OCI-LY3 (cell line): ENCODE measurements around the gene PLPPR3.

Source experiments
- H2AFZ ChIP-seq: fragments of 200-600, 300-600 bp; shearing (Covaris generic); 2 replicates; pipeline ENCODE4 v1.6.0; 2014; ENCODE audit warnings: antibody characterized with exemption, low read depth, low read length
- H3K27ac ChIP-seq: fragments of 200-600, 300-600 bp; sonication (generic); 2 replicates; pipeline ENCODE4 v1.5.1; 2014; ENCODE audit warnings: mild to moderate bottlenecking, low read length, moderate library complexity, mixed read lengths
- H3K27me3 ChIP-seq: fragments of 200-600, 300-600 bp; sonication (generic); 2 replicates; pipeline ENCODE4 v1.6.1; 2014; ENCODE audit warnings: low read depth, low read length, mixed read lengths
- H3K36me3 ChIP-seq: fragments of 200-600, 300-600 bp; sonication (generic); replicated peaks from 2 replicates; pipeline ENCODE3; 2014; ENCODE audit warnings: low read depth, low read length, mixed read lengths
- H3K4me1 ChIP-seq: fragments of 300-600, 200-600 bp; sonication (generic); 2 replicates; pipeline ENCODE4 v1.6.1; 2014; ENCODE audit warnings: low read length, mixed read lengths
- H3K4me2 ChIP-seq: fragments of 200-600, 300-600 bp; sonication (generic); 2 replicates; pipeline ENCODE4 v1.6.1; 2014; ENCODE audit warnings: low read length, mixed read lengths
- H3K4me3 ChIP-seq: fragments of 300-600, 200-600 bp; sonication (generic); 2 replicates; pipeline ENCODE4 v1.5.1; 2014; ENCODE audit warnings: antibody characterized with exemption, mild to moderate bottlenecking, low read length, moderate library complexity
- H3K79me2 ChIP-seq: fragments of 300-600, 200-600 bp; shearing (Covaris generic); 2 replicates; pipeline ENCODE4 v1.6.1; 2014; ENCODE audit warnings: mild to moderate bottlenecking, low read length, mixed read lengths
- H3K9ac ChIP-seq: fragments of 300-600, 200-600 bp; shearing (Covaris generic); 2 replicates; pipeline ENCODE4 v1.6.0; 2014; ENCODE audit warnings: mild to moderate bottlenecking, low read length, moderate library complexity
- H3K9me3 ChIP-seq: fragments of 200-600, 300-600 bp; shearing (Covaris generic); 2 replicates; pipeline ENCODE4 v1.6.1; 2014; ENCODE audit warnings: low read length, mixed read lengths; ENCODE audit not compliant: insufficient read depth
- H4K20me1 ChIP-seq: fragments of 200-600, 300-600 bp; sonication (generic); 2 replicates; pipeline ENCODE4 v1.6.1; 2016; ENCODE audit warnings: low read length, mixed read lengths; ENCODE audit not compliant: insufficient read depth
- CTCF ChIP-seq: fragments of 200-600, 300-600 bp; sonication (generic); IDR thresholded peaks from 2 replicates; pipeline ENCODE4 v1.5.1; 2014; ENCODE audit warnings: antibody characterized with exemption, low read length, low read depth
- EZH2phosphoT487 ChIP-seq: fragments of 200-600 bp; shearing (Covaris generic); IDR thresholded peaks from 2 replicates; pipeline ENCODE4 v1.6.1; 2018; ENCODE audit warnings: antibody characterized with exemption, mixed run types, low read depth

The PLPPR3 gene

DNA sequence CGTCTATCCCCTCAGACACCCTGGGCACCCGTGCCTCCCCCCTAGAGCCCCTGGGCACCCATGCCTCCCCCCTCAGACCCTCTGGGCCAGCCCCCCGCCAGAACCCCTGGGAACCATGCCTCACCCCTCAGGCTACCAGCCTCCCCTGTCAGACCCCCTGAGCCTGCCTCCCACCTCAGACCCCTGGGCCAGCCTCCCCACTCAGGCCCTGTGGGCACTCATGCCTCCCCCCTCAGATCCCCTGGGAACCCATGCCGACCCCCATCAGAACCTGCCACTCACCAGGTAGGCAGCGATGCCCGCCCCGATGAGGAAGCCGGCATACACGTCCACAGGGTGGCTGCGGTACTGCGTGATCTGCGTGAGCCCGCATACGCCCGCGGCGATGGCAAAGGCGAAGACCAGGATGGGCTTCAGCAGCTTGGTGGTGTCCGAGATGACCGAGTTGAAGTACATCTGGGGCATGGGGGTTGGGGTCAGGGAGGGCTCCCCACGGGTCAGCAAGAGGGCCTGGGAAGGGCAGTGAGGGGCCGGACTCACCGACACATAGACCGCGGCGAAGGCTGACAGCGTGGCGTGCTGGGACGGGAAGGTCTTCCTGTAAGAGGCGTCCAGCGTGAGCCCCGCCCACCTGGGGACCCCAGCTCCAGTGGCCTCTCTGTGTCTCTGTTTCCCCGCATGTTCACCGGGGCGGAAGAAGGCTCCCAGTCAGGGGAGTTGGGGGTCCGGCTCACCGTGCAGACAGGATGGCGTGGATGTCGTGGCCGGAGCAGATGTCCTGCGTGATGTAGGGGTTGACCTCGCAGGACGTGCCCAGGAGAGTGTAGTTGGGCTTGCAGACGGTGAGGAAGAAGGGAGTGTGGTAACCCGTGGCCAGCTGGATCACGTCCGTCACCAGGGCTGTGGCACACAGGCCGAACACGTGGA is 7.3 kb downstream of the PLPPR3 start:
- H3K27ac ChIP-seq = no peak overlapping the region
- no peaks in the 10 kb centered on the region for H3K27me3 ChIP-seq
- TF ChIP-seq EZH2phosphoT487 (no peak), CTCF (no peak)
- peaks cover 63% of the 10 kb centered on the region for H3K36me3 ChIP-seq
- H3K9me3 ChIP-seq = no peaks in the 10 kb centered on the region
- H4K20me1 ChIP-seq = peaks cover 25% of the 10 kb centered on the region
- H3K4me1 ChIP-seq = no peaks in the 10 kb centered on the region
- H3K9ac ChIP-seq = no peak overlapping the region
- peaks cover 5% of the 10 kb centered on the region for H3K79me2 ChIP-seq
- H3K4me2 ChIP-seq = no peak overlapping the region
- no peak overlapping the region for H2AFZ ChIP-seq
- no peak overlapping the region for H3K4me3 ChIP-seq

- Histone ChIP-seq H4K20me1 (peaks cover 31% of the 10 kb centered on the region), H3K9ac (no peak overlapping the region), H3K27me3 (no peaks in the 10 kb centered on the region), H3K4me3 (no peak overlapping the region), H3K79me2 (peaks cover 10% of the 10 kb centered on the region), H3K36me3 (peaks cover 68% of the 10 kb centered on the region), H3K4me2 (no peak overlapping the region), H2AFZ (no peak overlapping the region), H3K27ac (no peak overlapping the region), H3K9me3 (no peaks in the 10 kb centered on the region), H3K4me1 (no peaks in the 10 kb centered on the region)
- TF ChIP-seq EZH2phosphoT487 (no peak), CTCF (no peak)
These were observed 8.3 kb downstream of the PLPPR3 start for GRCh38 chr19:813219-814151.

DNA sequence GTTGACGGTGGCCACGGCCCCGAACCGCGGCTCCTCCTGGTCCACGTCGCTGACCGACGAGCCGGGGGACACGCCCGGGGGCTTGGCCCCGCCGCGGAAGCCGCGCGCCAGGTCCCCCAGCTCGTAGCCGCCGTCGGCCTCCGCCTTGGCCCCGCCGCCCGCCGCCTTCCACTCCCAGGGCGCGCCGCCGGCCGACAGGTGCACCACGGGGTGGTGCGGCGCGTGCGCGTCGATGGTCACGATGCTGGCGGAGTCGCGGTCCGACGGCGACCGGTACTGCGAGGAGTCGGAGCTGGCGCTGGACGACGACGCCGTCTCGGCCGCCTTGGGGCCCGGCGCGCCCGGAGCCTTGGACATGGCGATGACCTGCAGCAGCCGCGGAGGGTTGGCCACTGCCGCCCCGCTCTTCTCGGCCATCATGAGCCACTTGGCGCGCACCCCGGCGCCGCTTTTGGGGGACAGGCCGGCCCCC is 9.0 kb downstream of the PLPPR3 start:
- H3K4me2 ChIP-seq = no peak overlapping the region
- no peaks in the 10 kb centered on the region for H3K9me3 ChIP-seq
- H4K20me1 ChIP-seq = peaks cover 38% of the 10 kb centered on the region
- no peak overlapping the region for H3K4me3 ChIP-seq
- H3K27ac ChIP-seq = no peak overlapping the region
- H3K4me1 ChIP-seq = no peaks in the 10 kb centered on the region
- TF ChIP-seq CTCF (no peak), EZH2phosphoT487 (no peak)
- H2AFZ ChIP-seq = no peak overlapping the region
- H3K79me2 ChIP-seq = peaks cover 17% of the 10 kb centered on the region
- no peaks in the 10 kb centered on the region for H3K27me3 ChIP-seq
- no peak overlapping the region for H3K9ac ChIP-seq
- peaks cover 75% of the 10 kb centered on the region for H3K36me3 ChIP-seq
